Hepatocyte (in vitro differentiated cells): Measurements from ENCODE around the gene ITPK1. TPM values are rescaled to one million over a fixed set of nuclear protein-coding genes. Genes with fewer than 3 reads are reported as not detected.
"Not testable (repeated sequence)": the region's sequence is repeated elsewhere in the genome, so short reads cannot be mapped to it uniquely, and the experiment has no call there.

ENCODE experiments used
- DNase-seq: peaks from one replicate; pipeline ENCODE4 v3.0.0-alpha.2; 2016; ENCODE audit warnings: low spot score
- H2AFZ ChIP-seq: fragments of 200-600 bp; sonication (generic); 2 replicates; pipeline ENCODE4 v1.6.0; 2016; ENCODE audit warnings: antibody characterized with exemption, mild to moderate bottlenecking
- H3K27ac ChIP-seq: fragments of 200-600 bp; sonication (generic); 2 replicates; pipeline ENCODE4 v1.5.1; 2016; ENCODE audit warnings: mild to moderate bottlenecking
- H3K27me3 ChIP-seq: fragments of 200-600 bp; sonication (generic); 2 replicates; pipeline ENCODE4 v1.6.1; 2016
- H3K36me3 ChIP-seq: fragments of 200-600 bp; sonication (generic); replicated peaks from 2 replicates; pipeline ENCODE4 v1.5.1; 2016; ENCODE audit warnings: low read depth; ENCODE audit not compliant: insufficient read depth
- H3K4me1 ChIP-seq: fragments of 200-600 bp; sonication (generic); 2 replicates; pipeline ENCODE4 v1.5.1; 2016; ENCODE audit warnings: mild to moderate bottlenecking, moderate library complexity; ENCODE audit not compliant: insufficient read depth
- H3K4me2 ChIP-seq: fragments of 200-600 bp; sonication (generic); 2 replicates; pipeline ENCODE4 v1.6.0; 2016
- H3K4me3 ChIP-seq: fragments of 200-600 bp; sonication (generic); 2 replicates; pipeline ENCODE4 v1.5.1; 2016; ENCODE audit warnings: mild to moderate bottlenecking
- H3K79me2 ChIP-seq: fragments of 200-600 bp; sonication (generic); 2 replicates; pipeline ENCODE4 v1.6.0; 2017; ENCODE audit warnings: mild to moderate bottlenecking
- H3K9me2 ChIP-seq: fragments of 200-600 bp; sonication (generic); replicated peaks from 2 replicates; pipeline ENCODE4 v1.6.0; 2017; ENCODE audit warnings: mild to moderate bottlenecking; ENCODE audit not compliant: insufficient read depth
- H3K9me3 ChIP-seq: fragments of 200-600 bp; sonication (generic); 2 replicates; pipeline ENCODE4 v1.5.1; 2016; ENCODE audit warnings: low read depth, mild to moderate bottlenecking
- H4K20me1 ChIP-seq: fragments of 200-600 bp; sonication (generic); 2 replicates; pipeline ENCODE4 v1.6.0; 2016; ENCODE audit warnings: mild to moderate bottlenecking; ENCODE audit not compliant: insufficient read depth, poor library complexity, severe bottlenecking
- EZH2 ChIP-seq: fragments of 200-600 bp; sonication (generic); IDR thresholded peaks from 2 replicates; pipeline ENCODE4 v1.6.1; 2016; ENCODE audit warnings: antibody characterized with exemption, mild to moderate bottlenecking, borderline replicate concordance
- EZH2phosphoT487 ChIP-seq: fragments of 200-600 bp; sonication (generic); IDR thresholded peaks from one replicate; pipeline ENCODE4 v1.6.1; 2018; ENCODE audit warnings: antibody characterized with exemption, mild to moderate bottlenecking, low read depth, moderate library complexity; ENCODE audit not compliant: unreplicated experiment, severe bottlenecking
- WGBS: methylation state at CpG from one replicate; pipeline ENCODE4 v1.1.6; 2016; ENCODE audit warnings: low lambda C conversion rate; ENCODE audit errors: missing lambda C conversion rate; 5-methylcytosine and 5-hydroxymethylcytosine counted together
- polyA plus RNA-seq: library from polyadenylated mRNA; unstranded; fragments of >200 nt; fragmentation: Nextera tagmentation; extraction: Ambion mirVana; gene quantifications from 2 replicates; pipeline ENCODE4 v1.2.1, GENCODE V29; 2016
- total RNA-seq: library from RNA; depleted of rRNA; stranded (reverse); fragments of >200 nt; gene quantifications from 2 replicates; pipeline ENCODE4 v1.2.3, GENCODE V29; 2014
- TF ChIP-seq, protein P1 (sequence below): fragments of 200-600 bp; sonication (generic); IDR thresholded peaks from 2 replicates; pipeline ENCODE4 v1.5.1; 2016; ENCODE audit warnings: antibody characterized with exemption, mild to moderate bottlenecking; ENCODE audit not compliant: poor library complexity

The ITPK1 gene
- total and polyA plus RNA-seq, 2 experiments from 2014 or later = 49.8 to 66.7 TPM

DNA sequence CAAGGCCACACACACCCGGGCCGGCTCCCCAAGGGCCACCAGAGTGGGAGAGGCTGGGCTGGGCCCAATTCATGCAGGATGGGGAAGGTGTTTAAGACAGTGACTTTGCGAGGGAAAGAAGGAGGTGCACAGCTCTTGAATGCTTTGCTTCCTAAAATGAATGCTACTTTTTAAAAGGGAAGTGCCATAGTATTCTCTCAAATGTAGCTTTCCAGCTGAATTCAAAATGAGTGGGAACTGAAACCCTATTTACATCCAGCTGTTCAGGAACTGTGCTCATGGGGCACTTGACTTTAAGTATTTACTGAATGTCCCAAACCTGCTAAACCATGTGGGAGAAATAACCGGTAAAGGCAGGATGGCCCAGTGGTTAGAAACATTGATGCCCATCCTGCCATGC lies 7.6 kb downstream of the ITPK1 start:
- peaks cover 8% of the 10 kb centered on the region for H3K4me1 ChIP-seq
- no peak overlapping the region for H3K4me2 ChIP-seq
- DNase-seq = no peak
- H3K27me3 ChIP-seq = no peaks in the 10 kb centered on the region
- H2AFZ ChIP-seq = no peak overlapping the region
- 89% methylated on average over 3 of the region's 4 CpGs for WGBS
- H3K4me3 ChIP-seq = no peak overlapping the region
- H3K9me3 ChIP-seq = no peaks in the 10 kb centered on the region
- TF ChIP-seq EZH2phosphoT487 = no peak
- TF ChIP-seq EZH2 = no peak
- TF ChIP-seq, protein P1, sequence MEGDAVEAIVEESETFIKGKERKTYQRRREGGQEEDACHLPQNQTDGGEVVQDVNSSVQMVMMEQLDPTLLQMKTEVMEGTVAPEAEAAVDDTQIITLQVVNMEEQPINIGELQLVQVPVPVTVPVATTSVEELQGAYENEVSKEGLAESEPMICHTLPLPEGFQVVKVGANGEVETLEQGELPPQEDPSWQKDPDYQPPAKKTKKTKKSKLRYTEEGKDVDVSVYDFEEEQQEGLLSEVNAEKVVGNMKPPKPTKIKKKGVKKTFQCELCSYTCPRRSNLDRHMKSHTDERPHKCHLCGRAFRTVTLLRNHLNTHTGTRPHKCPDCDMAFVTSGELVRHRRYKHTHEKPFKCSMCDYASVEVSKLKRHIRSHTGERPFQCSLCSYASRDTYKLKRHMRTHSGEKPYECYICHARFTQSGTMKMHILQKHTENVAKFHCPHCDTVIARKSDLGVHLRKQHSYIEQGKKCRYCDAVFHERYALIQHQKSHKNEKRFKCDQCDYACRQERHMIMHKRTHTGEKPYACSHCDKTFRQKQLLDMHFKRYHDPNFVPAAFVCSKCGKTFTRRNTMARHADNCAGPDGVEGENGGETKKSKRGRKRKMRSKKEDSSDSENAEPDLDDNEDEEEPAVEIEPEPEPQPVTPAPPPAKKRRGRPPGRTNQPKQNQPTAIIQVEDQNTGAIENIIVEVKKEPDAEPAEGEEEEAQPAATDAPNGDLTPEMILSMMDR = no peak
- H3K79me2 ChIP-seq = peaks cover 95% of the 10 kb centered on the region
- H3K9me2 ChIP-seq = no peaks in the 10 kb centered on the region
- H3K27ac ChIP-seq = no peak overlapping the region
- H4K20me1 ChIP-seq = peaks cover 37% of the 10 kb centered on the region
- H3K36me3 ChIP-seq = no peaks in the 10 kb centered on the region

DNA sequence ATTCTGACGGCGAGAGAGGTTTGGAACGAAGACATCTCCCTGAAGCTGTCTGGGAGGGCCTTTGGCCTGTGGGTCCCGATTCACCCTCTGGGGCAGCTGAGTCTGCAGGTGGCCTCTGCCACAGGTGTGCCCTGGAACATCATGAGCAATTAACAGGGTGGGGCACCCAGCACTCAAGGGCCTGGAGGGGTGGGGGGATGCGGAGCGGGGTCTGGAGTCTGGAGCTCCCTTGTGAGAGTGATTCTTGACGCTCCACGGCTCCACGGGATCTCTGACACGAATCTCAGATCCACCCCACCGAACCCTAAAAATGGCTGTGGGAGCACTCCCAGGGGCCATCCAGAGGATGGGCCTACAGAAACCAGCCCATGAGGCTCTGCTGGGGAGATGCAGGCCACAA lies 8.3 kb downstream of the ITPK1 start:
- peaks cover 96% of the 10 kb centered on the region for H3K79me2 ChIP-seq
- H3K9me2 ChIP-seq = no peaks in the 10 kb centered on the region
- no peaks in the 10 kb centered on the region for H3K27me3 ChIP-seq
- no peak overlapping the region for H2AFZ ChIP-seq
- no peak overlapping the region for H3K27ac ChIP-seq
- DNase-seq = no peak
- no peaks in the 10 kb centered on the region for H3K36me3 ChIP-seq
- no peak overlapping the region for H3K4me2 ChIP-seq
- no peak overlapping the region for H3K4me3 ChIP-seq
- peaks cover 6% of the 10 kb centered on the region for H3K4me1 ChIP-seq
- TF ChIP-seq EZH2 = no peak
- no peak for TF ChIP-seq EZH2phosphoT487
- TF ChIP-seq, protein P1 = no peak
- 96% methylated on average over 11 of the region's 11 CpGs for WGBS
- peaks cover 34% of the 10 kb centered on the region for H4K20me1 ChIP-seq
- H3K9me3 ChIP-seq = no peaks in the 10 kb centered on the region

GRCh38 chr14:93106541-93107156 lies 9.1 kb downstream of the ITPK1 start:
- TF ChIP-seq EZH2phosphoT487 (no peak), EZH2 (no peak)
- TF ChIP-seq, protein P1 = no peak
- 90% methylated on average over 6 of the region's 6 CpGs for WGBS
- Histone ChIP-seq H3K9me2 (no peaks in the 10 kb centered on the region), H3K9me3 (no peaks in the 10 kb centered on the region), H3K79me2 (peaks cover 96% of the 10 kb centered on the region), H3K4me3 (no peak overlapping the region), H3K36me3 (no peaks in the 10 kb centered on the region), H3K27ac (no peak overlapping the region), H2AFZ (no peak overlapping the region), H4K20me1 (peaks cover 27% of the 10 kb centered on the region), H3K4me1 (peaks cover 7% of the 10 kb centered on the region), H3K27me3 (no peaks in the 10 kb centered on the region), H3K4me2 (no peak overlapping the region)
- DNase-seq = no peak

GRCh38 chr14:93105856-93106255 lies 9.9 kb downstream of the ITPK1 start:
- not testable (repeated sequence) for H3K4me3 ChIP-seq, H3K9me2 ChIP-seq, H3K27me3 ChIP-seq, H3K36me3 ChIP-seq, H3K27ac ChIP-seq, H3K9me3 ChIP-seq, H3K4me2 ChIP-seq, DNase-seq, H2AFZ ChIP-seq
- peaks cover 94% of the 10 kb centered on the region for H3K79me2 ChIP-seq
- H3K4me1 ChIP-seq = peaks cover 10% of the 10 kb centered on the region
- 92% methylated on average over 10 of the region's 10 CpGs for WGBS
- H4K20me1 ChIP-seq = peaks cover 27% of the 10 kb centered on the region
